NCI-H1092 (cell line): ENCODE measurements around the gene NDUFS5.
"Not testable (repeated sequence)": the region's sequence is repeated elsewhere in the genome, so short reads cannot be mapped to it uniquely, and the experiment has no call there.

Experiments used
- DNase-seq: peaks from one replicate; lab custom pipeline; 2025; lab: John Stamatoyannopoulos, UW

The NDUFS5 gene

DNA sequence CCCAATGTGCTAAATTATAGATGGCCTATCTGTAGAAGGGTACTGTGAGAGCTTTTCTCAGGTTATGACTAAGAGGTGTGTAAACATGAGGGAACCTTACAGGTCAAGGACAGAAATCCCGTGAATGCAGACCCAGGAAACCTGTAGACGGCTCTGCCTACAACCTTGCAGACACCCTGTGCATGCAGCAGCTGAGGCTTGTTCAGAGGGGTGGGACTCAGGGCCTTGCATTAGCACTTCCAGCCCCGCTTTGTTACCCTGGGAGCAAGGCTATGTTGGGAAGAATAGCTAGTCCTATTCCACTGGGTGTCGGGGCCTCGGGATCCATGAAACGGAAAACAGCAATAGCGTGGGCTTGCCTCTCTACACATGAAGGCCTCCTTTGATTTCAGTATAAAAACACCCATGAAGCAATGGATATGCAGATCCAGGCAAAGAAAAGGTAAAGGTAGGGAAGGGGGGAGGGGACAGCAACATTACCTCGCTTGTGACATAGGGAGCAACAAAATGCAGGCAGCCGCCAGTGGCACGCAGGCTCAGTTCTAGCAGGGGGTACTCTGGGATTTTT lies 9.5 kb upstream of the NDUFS5 start:
- DNase-seq, result no peak

GRCh38 chr1:39017266-39017665 lies 8.9 kb upstream of the NDUFS5 start:
- no peak for DNase-seq

GRCh38 chr1:39020494-39020893 lies 5.7 kb upstream of the NDUFS5 start:
- not testable (repeated sequence) for DNase-seq

DNA sequence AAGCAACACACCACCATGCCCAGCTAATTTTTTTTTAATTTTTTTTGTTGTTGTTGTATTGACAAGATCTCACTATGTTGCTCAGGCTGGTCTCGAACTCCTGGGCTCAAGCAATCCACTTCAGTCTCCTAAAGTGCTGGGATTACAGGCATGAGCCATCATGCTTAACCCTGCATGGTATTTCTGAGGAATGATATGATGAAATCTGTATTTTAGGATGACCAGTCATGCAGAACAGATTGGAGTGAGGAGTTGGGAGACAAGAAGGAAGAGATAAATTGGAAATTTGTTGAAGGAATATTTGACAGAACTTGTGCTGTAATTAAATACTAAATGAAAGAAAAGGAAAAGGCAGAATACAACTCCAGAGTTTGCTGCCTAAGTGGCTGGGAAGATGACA lies 4.7 kb upstream of the NDUFS5 start:
- DNase-seq, result no peak

DNA sequence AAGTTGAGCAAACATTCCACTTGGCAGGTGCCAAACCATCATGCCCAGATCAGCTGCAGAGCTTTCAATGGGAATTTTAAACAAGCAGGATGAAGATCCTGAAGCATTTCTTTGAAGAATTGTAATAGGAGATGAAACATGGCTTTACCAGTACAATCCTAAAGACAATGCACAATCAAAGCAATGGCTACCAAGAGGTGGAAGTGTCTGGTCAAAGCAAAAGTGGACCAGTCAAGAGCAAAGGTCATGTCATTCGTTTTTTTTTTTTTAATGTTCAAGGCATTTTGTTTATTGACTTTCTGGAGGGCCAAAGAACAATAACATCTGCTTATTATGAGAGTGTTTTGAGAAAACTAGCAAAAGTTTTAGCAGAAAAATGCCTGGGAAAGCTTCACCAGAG lies 3.0 kb upstream of the NDUFS5 start:
- DNase-seq, result no peak

DNA sequence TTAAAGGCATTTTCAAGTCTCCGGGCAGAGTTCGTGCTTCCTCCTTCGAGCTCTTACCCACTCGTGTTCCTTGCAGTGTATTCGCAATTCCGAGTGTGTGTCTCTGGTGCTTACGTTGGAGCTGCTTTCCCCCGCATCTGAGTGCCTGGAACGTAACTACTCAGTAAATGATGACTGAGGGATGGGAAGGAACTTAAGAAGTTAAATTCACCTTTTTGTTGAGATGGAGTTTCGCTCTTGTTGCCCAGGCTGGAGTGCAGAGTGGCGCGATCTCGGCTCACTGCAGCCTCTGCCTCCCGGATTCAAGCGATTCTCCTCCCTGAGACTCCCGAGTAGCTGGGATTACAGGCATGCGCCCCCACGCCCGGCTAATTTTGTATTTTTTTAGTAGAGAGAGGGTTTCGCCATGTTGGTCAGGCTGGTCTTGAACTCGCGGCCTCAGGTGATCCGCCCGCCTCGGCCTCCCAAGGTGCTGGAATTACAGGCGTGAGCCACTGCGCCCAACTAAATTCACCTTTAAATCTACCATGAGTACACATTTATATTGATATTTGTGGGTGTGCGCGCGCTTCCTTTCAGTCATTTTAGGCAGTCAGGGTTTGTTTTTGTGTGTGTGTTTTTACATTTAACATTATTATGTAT lies 837 bp downstream of the NDUFS5 start:
- DNase-seq, result no peak

DNA sequence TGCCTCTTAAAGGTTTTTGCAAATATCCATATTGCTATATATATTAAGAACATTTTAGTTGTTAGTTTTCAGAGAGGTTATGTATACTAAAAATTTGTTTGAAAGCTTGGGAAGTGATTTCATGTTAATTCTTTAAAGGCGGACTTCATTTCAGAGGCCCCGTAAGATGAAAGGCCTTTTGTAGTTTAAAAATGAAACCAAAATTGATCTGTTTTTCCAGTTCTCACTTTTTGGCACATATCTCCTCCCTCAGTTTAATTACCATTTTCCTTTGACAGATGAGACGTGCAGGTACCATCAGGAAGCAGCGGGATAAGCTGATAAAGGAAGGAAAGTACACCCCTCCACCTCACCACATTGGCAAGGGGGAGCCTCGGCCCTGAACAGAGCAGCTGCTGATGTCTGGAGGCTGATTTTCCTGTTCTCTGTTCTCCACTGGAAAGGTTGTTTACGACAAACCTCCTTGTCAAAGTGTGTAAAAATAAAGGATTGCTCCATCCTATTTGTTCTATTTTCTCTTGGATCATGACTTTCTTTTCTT lies 8.0 kb downstream of the NDUFS5 start:
- no peak for DNase-seq

DNA sequence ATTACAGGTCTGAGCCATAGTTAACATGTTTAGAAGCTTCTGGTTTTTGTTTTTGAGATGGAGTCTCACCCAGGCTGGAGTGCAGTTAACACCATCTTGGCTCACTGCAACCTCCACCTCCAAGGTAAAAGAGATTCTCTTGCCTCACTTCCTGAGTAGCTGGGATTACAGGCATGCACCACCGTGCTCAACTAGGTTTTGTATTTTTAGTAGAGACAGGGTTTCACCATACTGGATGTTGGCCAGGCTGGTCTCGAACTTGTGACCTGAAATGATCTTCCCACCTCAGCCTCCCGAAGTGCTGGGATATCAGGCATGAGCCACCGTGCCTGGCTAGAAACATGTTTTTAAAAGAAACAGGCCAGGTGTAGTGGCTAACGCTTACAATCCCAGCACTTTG lies 10.5 kb downstream of the NDUFS5 start:
- DNase-seq, result no peak

DNA sequence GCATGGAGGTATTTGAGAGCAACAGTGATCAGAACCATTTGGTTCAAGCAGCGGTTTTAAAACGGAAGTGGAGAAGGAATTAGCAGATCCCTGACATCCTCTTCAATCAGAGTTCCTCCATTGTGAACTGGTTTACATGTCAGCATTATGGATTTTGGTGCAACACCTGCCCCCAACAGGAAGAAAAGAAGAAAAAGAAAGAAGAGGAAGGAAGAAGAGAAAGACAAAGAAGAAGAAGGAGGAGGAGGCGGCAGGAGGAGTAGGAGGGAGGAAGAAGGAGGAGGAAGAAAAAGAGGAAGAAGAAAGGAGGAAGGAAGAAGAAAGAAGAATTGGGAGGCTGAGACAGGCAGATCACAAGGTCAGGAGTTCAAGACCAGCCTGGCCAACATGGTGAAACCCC lies 17.4 kb downstream of the NDUFS5 start:
- no peak for DNase-seq

- no peak for DNase-seq
These were observed 18.6 kb downstream of the NDUFS5 start for GRCh38 chr1:39044762-39045161.

GRCh38 chr1:39045231-39045630 lies 19.1 kb downstream of the NDUFS5 start:
- no peak for DNase-seq

DNA sequence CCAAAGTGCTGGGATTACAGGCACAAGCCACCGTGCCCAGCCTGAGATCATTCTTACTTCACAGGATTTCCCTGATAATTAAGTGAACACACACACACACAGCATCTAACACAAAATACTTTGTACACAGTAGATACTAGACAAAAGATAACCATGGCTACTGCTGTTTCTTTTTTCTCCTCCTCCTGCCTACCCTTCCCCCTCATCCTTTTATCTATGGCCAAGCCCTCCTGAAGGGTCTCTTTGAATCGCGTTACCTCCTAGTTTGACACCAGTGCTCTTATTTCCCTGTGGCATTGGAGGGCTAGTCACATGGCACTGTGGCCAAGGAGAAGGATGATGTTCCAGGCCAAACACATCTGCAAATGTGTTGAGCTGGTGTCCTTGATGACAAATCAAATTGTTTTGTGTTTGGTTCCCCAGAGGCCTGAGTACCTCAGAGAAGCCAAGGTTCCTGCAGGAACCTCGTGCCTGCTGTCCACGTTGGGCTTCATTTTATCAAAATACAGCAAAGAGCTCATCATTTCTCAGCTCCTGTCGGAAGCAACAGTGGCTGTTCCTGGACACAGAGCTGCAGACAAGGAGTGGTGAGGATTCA lies 20.6 kb downstream of the NDUFS5 start:
- DNase-seq, result no peak

GRCh38 chr1:39047374-39048229 lies 21.5 kb downstream of the NDUFS5 start:
- DNase-seq, result no peak

GRCh38 chr1:39048745-39049370 lies 22.7 kb downstream of the NDUFS5 start:
- no peak for DNase-seq

- DNase-seq, result no peak
These were observed 23.9 kb downstream of the NDUFS5 start for GRCh38 chr1:39050001-39050400.

GRCh38 chr1:39051193-39051850 lies 25.2 kb downstream of the NDUFS5 start:
- DNase-seq, result not testable (repeated sequence)

DNA sequence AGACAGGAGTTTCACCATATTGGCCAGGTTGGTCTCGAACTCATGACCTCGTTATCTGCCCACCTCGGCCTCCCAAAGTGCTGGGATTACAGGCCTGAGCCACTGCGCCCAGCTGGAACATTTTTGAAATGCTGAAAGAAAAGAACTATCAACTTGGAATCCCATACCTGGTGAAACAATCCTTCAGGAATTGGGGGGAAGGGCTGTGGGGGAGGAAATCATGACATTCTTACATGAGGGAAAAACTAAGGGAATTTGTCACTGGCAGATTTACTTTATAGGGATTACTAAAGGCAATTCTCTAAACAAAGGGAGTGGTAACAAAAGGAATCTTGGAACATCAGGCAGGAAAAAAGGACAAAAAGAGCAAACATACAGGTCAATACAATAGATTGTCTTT lies 25.8 kb downstream of the NDUFS5 start:
- no peak for DNase-seq

DNA sequence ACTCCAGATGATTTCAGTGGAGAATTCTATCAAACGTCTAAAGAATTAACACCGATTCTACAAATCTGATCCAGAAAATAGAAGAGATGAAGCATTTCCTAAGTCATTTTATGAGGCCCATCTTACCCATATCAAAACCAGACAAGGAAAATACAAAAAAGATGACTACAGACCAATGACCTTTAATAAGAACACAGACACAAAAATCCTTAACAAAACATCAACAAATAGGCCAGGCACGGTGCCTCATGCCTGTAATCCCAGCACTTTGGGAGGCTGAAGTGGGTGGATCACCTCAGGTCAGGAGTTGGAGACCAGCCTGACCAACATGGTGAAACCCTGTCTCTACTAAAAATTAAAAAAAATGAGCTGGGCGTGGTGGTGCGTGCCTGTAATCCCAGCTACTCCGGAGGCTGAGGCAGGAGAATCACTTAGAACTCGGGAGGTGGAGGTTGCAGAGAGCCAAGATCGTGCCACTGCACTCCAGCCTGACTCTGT lies 29.1 kb downstream of the NDUFS5 start:
- DNase-seq, result not testable (repeated sequence)

DNA sequence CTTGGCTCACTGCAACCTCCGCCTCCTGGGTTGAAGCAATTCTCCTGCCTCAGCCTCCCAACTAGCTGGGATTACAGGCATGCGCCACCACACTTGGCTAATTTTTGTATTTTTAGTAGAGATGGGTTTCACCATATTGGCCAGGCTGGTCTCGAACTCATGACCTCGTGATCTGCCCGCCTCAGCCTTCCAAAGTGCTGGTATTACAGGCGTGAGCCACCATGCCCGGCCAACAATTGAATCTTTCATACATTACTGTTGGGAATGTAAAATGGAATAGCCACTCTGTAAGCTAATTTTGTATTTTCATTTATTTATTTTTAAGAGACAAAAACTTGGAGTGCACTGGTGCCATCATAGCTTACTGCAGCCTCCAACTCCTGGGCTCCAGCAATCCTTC lies 35.4 kb downstream of the NDUFS5 start:
- DNase-seq, result not testable (repeated sequence)

GRCh38 chr1:39061951-39062350 lies 35.8 kb downstream of the NDUFS5 start:
- DNase-seq, result no peak

GRCh38 chr1:39063191-39063590 lies 37.0 kb downstream of the NDUFS5 start:
- DNase-seq, result no peak
